Measurements from ENCODE around the gene PIP4K2C.
"Not testable (repeated sequence)": the region's sequence is repeated elsewhere in the genome, so short reads cannot be mapped to it uniquely, and the experiment has no call there.

Gene PIP4K2C

DNA sequence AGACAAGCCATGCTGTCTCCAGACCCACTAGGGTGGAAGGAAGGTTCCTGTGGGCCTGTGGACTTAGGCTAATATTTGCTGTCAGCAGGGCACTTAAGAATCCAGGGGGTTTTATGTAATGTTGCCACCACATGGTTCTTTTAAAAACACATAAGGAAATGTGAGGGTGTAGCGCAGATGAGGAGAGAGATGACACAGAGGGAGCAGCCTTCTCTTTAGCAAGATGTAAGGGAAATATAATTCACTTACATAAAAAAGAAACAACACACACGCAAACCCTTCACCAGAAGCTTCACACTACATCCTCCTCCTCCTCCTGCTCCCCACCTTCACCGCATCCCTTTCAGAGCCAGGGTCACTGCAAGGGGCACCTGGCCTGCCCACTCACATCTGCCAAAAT is 4.9 kb upstream of the PIP4K2C start:
- DNase-seq, result no peak

DNA sequence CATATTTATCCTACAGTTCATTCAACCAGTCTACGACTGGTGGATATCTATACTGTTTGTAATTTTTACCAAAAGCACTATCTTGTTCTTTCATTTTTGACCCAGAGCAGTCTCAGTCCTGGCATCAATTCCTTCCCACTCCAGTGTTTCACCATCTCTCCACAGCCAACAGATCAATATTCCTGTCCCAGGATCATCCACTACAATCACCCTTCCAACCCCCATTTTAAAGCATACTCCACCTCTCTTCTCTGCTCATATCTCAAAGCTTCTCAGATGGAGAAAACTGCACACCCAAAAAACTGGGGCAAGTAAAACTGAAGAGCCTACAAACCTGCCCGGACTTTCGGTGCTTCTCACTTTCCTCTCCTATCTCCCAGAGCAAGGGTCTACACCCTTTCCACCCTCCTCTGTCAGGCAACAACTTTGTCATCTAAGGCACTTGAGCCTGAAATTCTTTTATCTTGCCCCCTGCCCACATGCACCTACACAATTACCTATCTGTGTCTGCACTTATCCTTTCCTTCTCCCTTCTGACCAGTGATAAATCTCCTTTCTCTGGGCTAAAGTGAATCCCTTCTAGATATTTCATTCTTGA is 4.1 kb upstream of the PIP4K2C start:
- no peak for DNase-seq

DNA sequence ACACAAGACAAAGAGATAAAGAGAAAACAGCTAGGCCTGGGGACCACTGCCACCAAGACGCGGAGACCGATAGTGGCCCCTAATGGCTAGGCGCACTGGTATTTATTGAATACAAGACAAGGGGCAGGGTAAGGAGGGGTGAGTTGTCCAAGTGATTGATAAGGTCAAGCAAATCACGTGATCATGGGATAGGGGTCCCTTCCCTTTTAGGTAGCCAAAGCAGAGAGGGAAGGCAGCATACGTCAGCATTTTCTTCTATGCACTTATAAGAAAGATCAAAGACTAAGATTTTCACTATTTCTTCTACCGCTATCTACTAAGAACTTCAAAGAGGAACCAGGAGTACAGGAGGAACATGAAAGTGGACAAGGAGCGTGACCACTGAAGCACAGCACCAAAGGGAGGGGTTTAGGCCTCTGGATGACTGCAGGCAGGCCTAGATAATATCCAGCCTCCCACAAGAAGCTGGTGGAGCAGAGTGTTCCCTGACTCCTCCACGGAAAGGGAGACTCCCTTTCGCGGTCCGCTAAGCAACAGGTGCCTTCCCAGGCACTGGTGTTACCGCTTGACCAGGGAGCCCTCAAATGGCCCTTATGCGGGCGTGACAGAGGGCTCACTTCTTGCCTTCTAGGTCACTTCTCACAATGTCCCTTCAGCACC is 1.9 kb upstream of the PIP4K2C start:
- DNase-seq, result not testable (repeated sequence)

- DNase-seq, result no peak
These were observed 521 bp upstream of the PIP4K2C start for GRCh38 chr12:57590479-57590863.

DNA sequence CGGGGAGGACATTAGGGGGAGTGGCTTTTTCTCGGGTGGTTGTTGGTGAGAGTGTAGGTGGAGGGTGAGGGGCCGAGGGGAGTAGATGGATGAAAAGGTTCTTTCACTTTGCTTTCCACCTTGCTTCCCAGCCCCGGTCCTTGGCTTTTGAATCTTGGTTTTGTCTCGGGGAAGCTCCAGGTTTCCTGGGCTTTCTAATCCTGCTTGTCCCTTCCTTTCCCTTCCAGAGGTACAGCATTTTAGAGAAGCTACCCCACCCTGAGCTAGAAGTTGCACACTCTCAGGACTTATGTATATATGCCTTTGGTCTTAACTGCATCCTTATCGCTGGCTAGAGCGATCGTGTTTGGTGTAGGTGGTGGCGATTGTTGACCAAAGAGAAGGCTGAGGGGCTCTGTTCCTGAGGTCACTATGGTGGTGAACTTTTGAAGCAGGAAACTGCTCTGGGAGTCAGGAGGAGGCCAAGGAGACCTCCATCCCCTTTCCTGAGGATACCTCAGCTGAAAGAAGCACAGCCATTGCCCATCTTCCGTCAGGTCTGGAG is 862 bp downstream of the PIP4K2C start:
- peak; percentile 15 for DNase-seq

GRCh38 chr12:57592551-57593165 is 1.7 kb downstream of the PIP4K2C start:
- DNase-seq, result no peak

- DNase-seq, result no peak
These were observed 2.2 kb downstream of the PIP4K2C start for GRCh38 chr12:57593187-57593586.

DNA sequence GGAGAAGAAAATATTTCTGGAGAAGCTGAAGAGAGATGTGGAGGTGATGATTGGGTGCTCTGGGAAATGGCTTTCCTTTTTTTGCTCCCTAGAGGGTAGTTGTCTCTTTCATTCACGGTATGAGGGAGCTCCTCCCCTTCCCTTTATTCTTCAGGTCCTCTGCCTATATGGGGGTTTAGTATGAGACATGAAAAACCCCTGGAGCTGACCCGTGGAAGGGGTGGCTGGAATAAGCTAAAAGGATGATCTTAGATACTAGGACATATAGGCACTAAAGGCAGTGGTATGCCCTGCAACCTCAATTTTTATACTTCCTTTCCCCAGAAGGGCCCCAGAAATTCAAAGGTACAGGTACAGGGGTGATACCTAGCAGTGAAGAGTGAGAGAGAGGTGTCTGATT is 9.4 kb downstream of the PIP4K2C start:
- DNase-seq, result no peak

- no peak for DNase-seq
These were observed 11.6 kb downstream of the PIP4K2C start for GRCh38 chr12:57602544-57602943.

DNA sequence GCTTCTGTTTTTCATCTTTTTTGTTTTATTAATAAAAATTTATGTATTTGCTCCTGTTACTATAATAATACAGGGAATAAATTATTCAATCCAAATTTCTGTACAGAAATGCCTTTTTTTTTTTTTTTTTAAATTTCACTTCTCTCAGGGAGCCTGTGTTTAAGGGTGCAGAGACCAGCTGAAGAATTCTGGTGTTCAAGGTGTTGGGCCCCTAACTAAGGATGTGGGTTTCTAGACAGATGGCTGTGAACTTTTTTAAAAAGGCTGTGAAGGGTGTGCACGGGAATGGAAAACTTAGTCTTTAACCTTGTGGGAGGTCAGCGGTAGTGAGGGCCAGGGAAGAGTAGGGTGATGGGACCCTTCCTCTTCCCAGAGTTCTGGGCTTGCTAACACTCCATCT is 12.3 kb downstream of the PIP4K2C start:
- no peak for DNase-seq

GRCh38 chr12:57603815-57604453 is 12.9 kb downstream of the PIP4K2C start:
- DNase-seq, result no peak

- peak; percentile 69 for DNase-seq
These were observed 13.5 kb downstream of the PIP4K2C start, which contains the start of gene DTX3 for GRCh38 chr12:57604454-57604991. TSS of gene DTX3 (plus strand) at chr12:57604824. CDS start at chr12:57606518, 1,694 bp downstream.

- no peak for DNase-seq
These were observed 14.2 kb downstream of the PIP4K2C start for GRCh38 chr12:57604992-57605810.

DNA sequence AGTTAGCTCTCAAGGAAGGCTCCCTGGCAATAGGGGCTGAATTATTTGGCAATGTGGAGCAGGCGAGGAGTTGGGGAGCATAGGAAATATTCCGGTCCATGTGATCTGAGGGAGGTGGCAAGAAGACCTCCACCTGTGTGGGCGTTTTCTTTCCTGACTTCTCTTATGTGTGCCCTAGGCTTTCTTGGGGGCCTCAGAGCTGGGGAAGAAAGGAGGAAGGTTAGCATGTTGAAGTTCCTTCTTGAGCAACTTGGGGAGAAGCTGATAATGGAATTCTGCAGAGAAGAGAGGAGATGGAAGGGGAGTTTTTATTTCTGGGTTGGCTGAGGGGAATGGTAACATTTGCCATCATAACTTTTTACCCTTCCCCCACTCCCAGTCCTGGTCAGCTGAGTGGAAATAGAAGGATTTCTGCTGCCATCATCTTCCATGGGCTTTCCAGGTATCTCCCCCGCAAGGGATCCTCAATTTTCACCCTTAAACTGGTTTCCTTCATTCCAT is 14.9 kb downstream of the PIP4K2C start:
- DNase-seq, result no peak

DNA sequence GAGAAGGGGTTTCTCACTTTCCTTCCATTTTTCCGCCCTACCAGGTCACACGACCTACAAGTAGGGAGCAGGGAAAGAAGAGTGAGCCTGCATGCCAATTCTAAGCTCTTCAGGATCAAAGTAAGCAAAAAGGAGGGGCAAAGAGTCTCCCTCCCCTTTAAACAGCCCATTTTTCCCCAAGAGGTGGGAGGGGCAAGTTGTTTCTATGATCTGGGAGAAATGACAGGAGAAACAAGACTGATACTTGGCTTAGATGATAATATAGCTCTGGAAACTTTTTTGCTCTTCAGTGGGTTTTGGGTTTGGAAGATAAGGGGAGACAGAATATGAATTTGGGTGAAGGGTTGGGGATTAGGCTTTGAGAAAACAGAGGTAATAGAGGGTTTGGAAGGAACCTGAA is 15.4 kb downstream of the PIP4K2C start:
- no peak for DNase-seq

DNA sequence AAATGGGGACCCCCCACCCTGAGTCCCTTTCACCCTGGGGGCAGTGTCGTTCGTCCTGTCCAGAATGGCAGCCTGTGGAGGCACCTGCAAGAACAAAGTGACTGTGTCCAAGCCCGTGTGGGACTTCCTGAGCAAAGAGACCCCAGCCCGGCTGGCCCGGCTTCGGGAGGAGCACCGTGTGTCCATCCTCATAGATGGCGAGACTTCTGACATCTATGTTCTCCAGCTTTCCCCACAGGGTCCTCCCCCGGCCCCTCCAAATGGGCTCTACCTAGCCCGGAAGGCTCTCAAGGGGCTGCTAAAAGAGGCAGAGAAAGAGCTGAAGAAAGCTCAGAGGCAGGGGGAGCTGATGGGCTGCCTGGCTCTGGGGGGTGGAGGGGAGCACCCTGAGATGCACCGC is 15.8 kb downstream of the PIP4K2C start:
- DNase-seq, result no peak

DNA sequence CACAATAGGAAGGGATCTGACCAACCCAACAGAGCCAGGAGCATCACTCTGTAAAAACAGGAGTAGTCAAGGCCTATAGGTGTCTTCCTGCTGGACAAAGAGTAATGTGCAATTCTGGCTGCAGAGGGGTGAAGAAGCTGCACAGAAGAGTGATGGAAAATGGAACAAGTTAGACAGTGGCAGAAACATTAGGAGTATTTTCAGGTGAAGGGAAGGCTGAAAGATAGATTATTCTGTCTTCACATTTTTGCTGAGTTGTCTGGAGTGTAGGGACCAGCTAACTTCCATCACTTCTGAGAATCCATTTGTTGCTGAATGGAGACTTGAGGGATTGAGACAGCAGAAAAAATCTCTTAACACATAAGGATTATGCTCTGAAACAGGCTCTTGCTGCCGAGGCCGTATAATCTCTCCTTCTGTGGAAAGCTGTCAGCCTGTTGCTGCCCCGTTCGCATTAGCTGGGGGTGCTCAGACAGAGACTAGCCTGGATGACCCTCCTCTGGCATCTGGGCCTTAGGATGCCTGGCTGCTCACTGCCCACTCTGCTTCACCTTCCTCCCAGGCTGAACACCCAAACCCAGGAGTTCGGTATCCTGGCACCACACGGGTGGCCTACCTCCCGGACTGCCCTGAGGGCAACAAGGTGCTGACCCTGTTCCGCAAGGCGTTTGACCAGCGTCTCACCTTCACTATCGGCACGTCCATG is 17.1 kb downstream of the PIP4K2C start:
- no peak for DNase-seq

DNA sequence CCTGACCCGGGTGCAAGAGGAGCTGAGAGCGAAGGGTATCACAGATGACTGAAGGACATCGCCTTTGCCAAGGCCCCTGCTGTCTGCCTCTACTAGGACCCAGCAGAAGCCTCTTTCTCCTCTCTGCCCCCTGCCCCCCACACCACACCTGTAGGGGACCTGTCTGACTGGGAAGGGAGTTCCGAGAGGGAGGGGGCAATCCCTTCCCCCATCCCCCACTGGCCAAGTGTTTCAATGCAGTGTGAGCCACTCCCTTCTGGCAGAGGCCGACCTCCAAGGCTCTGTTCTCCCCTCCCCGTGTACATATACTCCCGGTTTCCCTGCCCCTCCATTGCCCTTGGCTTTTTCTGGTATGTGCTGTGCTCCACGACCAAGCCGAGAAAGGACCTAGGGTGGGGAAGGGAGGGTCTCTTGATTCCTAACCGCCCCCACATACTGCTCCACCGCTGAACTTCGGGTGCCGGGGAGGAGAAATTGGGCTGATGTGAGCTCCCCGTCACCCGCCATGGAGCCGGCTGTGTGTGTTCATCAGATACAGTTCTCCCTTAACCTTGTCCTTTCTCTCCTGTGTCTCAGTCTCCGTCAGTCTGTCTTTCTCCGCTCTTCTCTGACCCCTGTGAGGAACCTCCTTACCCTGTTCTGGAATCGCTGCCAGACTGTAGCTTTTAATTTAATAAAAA is 18.2 kb downstream of the PIP4K2C start:
- DNase-seq, result no peak

DNA sequence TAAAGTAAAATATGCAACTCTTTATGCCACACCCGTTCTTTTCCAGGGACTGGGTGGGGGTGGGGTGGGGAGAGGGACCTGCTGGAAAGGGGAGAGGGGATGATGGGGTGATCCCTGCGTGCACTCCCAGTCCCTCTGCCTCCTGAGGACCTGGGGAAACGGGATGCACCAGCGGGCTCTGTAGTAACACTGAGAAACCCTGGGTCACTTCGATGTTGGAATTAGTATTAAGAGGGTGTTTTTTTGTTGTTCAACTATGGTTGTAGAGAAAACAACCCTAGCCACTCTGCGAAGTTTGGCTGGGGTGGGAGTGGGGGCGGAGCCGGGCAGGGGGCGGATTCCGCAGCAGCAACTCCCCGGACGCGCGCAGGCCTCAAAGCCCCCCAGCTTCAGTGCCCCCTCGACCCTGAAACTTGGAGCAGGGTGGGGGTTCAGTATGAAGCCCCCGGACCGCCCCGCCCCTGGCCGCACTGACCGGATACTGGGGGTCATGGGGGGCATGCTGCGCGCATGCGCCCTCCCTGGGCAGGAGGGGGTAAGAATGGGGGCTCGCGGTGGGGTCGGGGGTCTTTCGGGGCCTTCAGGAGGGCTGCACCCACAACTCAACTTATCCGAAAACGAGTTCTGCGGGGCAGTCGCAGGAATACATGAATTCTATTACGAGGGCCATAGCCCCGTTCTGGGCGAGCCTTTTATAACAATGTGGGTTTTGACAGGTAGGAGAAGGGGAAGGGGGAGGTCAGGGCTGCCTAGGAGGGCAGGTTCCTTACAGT is 19.0 kb downstream of the PIP4K2C start:
- DNase-seq, result no peak

DNA sequence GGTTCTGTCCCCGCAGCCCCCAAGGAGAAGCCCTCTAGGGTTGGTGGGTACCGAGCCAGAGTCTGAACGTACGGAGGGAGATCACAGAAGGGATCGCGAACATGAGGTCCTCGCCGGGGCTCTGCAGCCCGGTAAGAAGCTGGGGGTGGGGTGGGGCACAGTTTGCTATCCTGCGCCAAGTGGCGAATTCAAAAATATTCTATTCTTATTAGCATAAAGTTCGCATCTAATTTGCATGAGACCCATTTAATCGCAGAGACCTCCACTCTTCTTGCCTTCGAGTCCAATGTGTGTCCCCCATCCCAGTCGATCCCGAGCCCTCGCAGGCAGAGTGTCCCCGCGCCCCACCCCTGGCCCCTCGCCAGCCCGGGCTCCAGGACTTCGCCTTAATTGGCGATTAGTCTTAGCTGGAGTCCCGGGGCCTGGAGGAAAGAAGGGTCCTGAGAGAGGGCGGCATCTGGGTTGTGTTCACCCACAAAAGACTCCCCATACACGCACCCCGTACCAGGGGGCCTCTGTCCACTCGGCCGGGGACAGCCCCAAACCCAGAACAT is 19.6 kb downstream of the PIP4K2C start:
- DNase-seq, result no peak

All from NCI-H345 (cell line).